OCI-LY7 (cell line): ENCODE results near the gene ABCB11.

Experiments
- CTCF ChIP-seq: fragments of 200-600 bp; sonication (generic); conservative IDR thresholded peaks from 2 replicates; pipeline ENCODE4 v1.5.1; 2014; ENCODE audit warnings: mild to moderate bottlenecking, antibody characterized with exemption, low read length, moderate library complexity, mixed read lengths
- EZH2phosphoT487 ChIP-seq: fragments of 200-600 bp; sonication (generic); IDR thresholded peaks from 2 replicates; pipeline ENCODE4 v1.6.1; 2018; ENCODE audit warnings: low read depth, borderline replicate concordance, mild to moderate bottlenecking, mixed run types, antibody characterized with exemption, low read length, moderate library complexity, mixed read lengths

- no peak for TF ChIP-seq CTCF
- TF ChIP-seq EZH2phosphoT487 = no peak
Measured at GRCh38 chr2:168964251-168964807, 66.8 kb downstream of the ABCB11 start.
